LNCAP (cell line): Measurements from ENCODE around the gene ENPP1.
A peak's percentile ranks its signal among the peaks of the same experiment; 100 is the strongest.

Source experiments
- CTCF ChIP-seq: fragments of 450-650 bp; IDR thresholded peaks from 2 replicates; pipeline ENCODE4 v1.5.1; 2017; ENCODE audit warnings: mild to moderate bottlenecking

The ENPP1 gene

GRCh38 chr6:131897050-131897435 lies 89.2 kb downstream of the ENPP1 start:
- TF ChIP-seq CTCF = no peak

- no peak for TF ChIP-seq CTCF
Measured at GRCh38 chr6:131897621-131898020, 89.8 kb downstream of the ENPP1 start.

GRCh38 chr6:131898718-131899117 lies 90.9 kb downstream of the ENPP1 start:
- TF ChIP-seq CTCF = no peak

GRCh38 chr6:131900231-131900630 lies 92.4 kb downstream of the ENPP1 start:
- no peak for TF ChIP-seq CTCF

- TF ChIP-seq CTCF = peak; percentile 86
Measured at GRCh38 chr6:131909408-131910218, 101.8 kb downstream of the ENPP1 start.

- peak; percentile 18; the same call in 1 of the 2 replicates for TF ChIP-seq CTCF
Measured at GRCh38 chr6:131910219-131910589, 102.4 kb downstream of the ENPP1 start.

- TF ChIP-seq CTCF = no peak
Measured at GRCh38 chr6:131910956-131911355, 103.1 kb downstream of the ENPP1 start.

- TF ChIP-seq CTCF = no peak
Measured at GRCh38 chr6:131911951-131912350, 104.1 kb downstream of the ENPP1 start.
